ENCODE results near the gene LTC4S.
"Not testable (repeated sequence)": the region's sequence is repeated elsewhere in the genome, so short reads cannot be mapped to it uniquely, and the experiment has no call there.

The LTC4S gene

DNA sequence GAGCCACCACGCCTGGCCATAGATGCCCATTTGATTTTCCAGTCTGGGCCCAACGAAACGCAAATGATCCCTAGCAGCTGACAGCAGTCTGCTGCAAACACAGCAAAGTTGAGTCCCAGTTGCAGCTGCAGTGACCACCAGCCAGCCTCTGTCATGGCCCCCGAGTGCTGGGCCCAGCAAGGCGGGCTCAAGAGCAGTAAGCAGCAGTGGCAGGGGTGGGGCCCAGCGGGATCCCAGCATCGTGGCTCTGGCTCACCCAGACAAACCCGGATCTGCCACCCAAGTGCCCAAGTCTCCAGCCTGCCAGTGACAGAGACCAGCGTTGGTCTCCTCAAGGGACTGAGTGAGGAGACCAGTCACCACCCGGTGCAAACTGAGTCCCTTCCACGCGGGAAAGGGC, 6.9 kb upstream of the LTC4S start:
- Histone ChIP-seq H3K9ac (ENCODE audit: low read length) (no peak overlapping the region), H3K79me2 (ENCODE audit: control insufficient read depth, insufficient read depth, low read length) (no peaks in the 10 kb centered on the region), H2AK5ac (ENCODE audit: low read length) (no peak overlapping the region), H3K4me2 (ENCODE audit: low read length) (no peak overlapping the region), H3K27ac (ENCODE audit: low read depth, low read length) (no peak overlapping the region), H3K27me3 (ENCODE audit: insufficient read depth, low read length, poor library complexity) (no peaks in the 10 kb centered on the region), H4K8ac (ENCODE audit: low read depth, low read length) (no peak overlapping the region), H3K79me1 (ENCODE audit: low read length) (no peaks in the 10 kb centered on the region), H3K56ac (ENCODE audit: low read length) (no peak overlapping the region), H4K5ac (ENCODE audit: low read length) (no peak overlapping the region), H2BK15ac (replicated peaks; ENCODE audit: low read depth) (no peak overlapping the region), H3K4me3 (ENCODE audit: low read length) (no peak overlapping the region), H3K23ac (ENCODE audit: low read length) (no peak overlapping the region), H3K4me1 (ENCODE audit: control insufficient read depth, low read depth, low read length) (no peaks in the 10 kb centered on the region), H2BK5ac (ENCODE audit: low read length) (no peak overlapping the region), H3K18ac (ENCODE audit: low read length) (no peak overlapping the region), H3K36me3 (ENCODE audit: control insufficient read depth, insufficient read depth, low read length) (no peaks in the 10 kb centered on the region), H2BK120ac (ENCODE audit: low read depth, low read length) (no peak overlapping the region), H3K4ac (ENCODE audit: low read depth, low read length) (no peak overlapping the region)
- no peak for DNase-seq
- no CpG with 5 or more reads among the region's 12 CpGs for WGBS (ENCODE audit: extremely low coverage, insufficient coverage, low lambda C conversion rate)

DNA sequence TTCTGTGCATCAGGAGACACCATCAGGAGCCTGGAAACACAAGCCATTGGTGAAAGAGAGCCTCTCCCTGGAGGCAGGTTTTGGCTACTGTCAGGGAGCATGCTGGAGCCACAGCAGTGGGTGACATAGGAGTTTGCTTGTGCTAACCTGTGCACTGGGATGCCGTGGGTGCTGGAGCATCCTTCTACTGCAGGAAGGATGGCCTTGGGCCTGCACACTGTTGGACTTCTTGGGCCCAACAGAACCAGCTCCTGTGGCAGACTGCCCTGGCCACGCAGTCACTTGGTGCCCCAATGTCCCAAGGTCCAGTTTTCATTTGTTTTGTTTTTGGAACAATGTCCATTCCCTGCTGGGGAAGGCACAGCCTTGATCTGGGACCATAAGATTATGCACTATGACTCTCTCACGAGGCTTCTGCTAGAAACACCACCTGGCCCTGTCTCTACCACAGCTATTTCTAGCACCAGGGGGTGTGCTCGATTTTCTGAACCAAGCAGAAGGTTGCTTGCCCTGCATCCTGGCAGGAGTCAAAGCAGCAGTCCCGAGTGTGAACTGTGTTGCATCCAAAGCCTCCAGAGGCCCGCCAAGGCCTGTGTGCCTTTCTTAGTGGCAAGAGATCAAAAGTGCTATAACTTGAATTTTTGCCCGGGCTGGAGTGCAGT, 5.5 kb upstream of the LTC4S start:
- Histone ChIP-seq H3K79me1 (ENCODE audit: low read length) (no peaks in the 10 kb centered on the region), H3K79me2 (ENCODE audit: control insufficient read depth, insufficient read depth, low read length) (no peaks in the 10 kb centered on the region), H3K27ac (ENCODE audit: low read depth, low read length) (no peak overlapping the region), H3K27me3 (ENCODE audit: insufficient read depth, low read length, poor library complexity) (no peaks in the 10 kb centered on the region), H3K56ac (ENCODE audit: low read length) (no peak overlapping the region), H3K9ac (ENCODE audit: low read length) (no peak overlapping the region), H2BK15ac (replicated peaks; ENCODE audit: low read depth) (no peak overlapping the region), H2BK5ac (ENCODE audit: low read length) (no peak overlapping the region), H2AK5ac (ENCODE audit: low read length) (no peak overlapping the region), H3K23ac (ENCODE audit: low read length) (no peak overlapping the region), H3K36me3 (ENCODE audit: control insufficient read depth, insufficient read depth, low read length) (no peaks in the 10 kb centered on the region), H3K4me2 (ENCODE audit: low read length) (no peak overlapping the region), H3K18ac (ENCODE audit: low read length) (no peak overlapping the region), H4K8ac (ENCODE audit: low read depth, low read length) (no peak overlapping the region), H4K5ac (ENCODE audit: low read length) (no peak overlapping the region), H3K4ac (ENCODE audit: low read depth, low read length) (no peak overlapping the region), H3K4me1 (ENCODE audit: control insufficient read depth, low read depth, low read length) (no peaks in the 10 kb centered on the region), H3K4me3 (ENCODE audit: low read length) (no peak overlapping the region), H2BK120ac (ENCODE audit: low read depth, low read length) (no peak overlapping the region)
- WGBS (ENCODE audit: extremely low coverage, insufficient coverage, low lambda C conversion rate): no CpG with 5 or more reads among the region's 7 CpGs
- no peak for DNase-seq

DNA sequence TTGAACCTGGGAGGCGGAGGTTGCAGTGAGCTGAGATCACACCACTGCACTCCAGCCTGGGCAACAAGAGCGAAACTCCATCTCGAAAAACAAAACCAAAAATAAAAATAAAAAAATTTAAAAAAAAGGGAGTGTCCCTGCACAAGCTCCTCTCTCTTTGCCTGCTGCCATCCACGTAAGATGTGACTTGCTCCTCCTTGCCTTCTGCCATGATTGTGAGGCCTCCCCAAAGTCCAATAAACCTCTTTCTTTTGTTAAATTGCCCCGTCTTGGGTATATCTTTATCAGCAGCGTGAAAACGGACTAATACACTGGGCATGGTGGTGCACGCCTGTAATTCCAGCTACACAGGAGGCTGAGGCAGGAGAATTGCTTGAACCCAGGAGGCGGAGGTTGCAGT, 4.5 kb upstream of the LTC4S start:
- not testable (repeated sequence) for H3K27me3 ChIP-seq (ENCODE audit: insufficient read depth, low read length, poor library complexity); H3K4me2 ChIP-seq (ENCODE audit: low read length); H3K23ac ChIP-seq (ENCODE audit: low read length); H3K18ac ChIP-seq (ENCODE audit: low read length); H2BK5ac ChIP-seq (ENCODE audit: low read length); H3K56ac ChIP-seq (ENCODE audit: low read length); H3K27ac ChIP-seq (ENCODE audit: low read depth, low read length); H3K36me3 ChIP-seq (ENCODE audit: control insufficient read depth, insufficient read depth, low read length); H2BK120ac ChIP-seq (ENCODE audit: low read depth, low read length); H3K79me1 ChIP-seq (ENCODE audit: low read length); H2BK15ac ChIP-seq (replicated peaks; ENCODE audit: low read depth); H4K8ac ChIP-seq (ENCODE audit: low read depth, low read length); H3K9ac ChIP-seq (ENCODE audit: low read length); H3K4me1 ChIP-seq (ENCODE audit: control insufficient read depth, low read depth, low read length); DNase-seq; H3K4ac ChIP-seq (ENCODE audit: low read depth, low read length); H2AK5ac ChIP-seq (ENCODE audit: low read length); H4K5ac ChIP-seq (ENCODE audit: low read length); H3K4me3 ChIP-seq (ENCODE audit: low read length); H3K79me2 ChIP-seq (ENCODE audit: control insufficient read depth, insufficient read depth, low read length)
- WGBS (ENCODE audit: extremely low coverage, insufficient coverage, low lambda C conversion rate): no CpG with 5 or more reads among the region's 9 CpGs

DNA sequence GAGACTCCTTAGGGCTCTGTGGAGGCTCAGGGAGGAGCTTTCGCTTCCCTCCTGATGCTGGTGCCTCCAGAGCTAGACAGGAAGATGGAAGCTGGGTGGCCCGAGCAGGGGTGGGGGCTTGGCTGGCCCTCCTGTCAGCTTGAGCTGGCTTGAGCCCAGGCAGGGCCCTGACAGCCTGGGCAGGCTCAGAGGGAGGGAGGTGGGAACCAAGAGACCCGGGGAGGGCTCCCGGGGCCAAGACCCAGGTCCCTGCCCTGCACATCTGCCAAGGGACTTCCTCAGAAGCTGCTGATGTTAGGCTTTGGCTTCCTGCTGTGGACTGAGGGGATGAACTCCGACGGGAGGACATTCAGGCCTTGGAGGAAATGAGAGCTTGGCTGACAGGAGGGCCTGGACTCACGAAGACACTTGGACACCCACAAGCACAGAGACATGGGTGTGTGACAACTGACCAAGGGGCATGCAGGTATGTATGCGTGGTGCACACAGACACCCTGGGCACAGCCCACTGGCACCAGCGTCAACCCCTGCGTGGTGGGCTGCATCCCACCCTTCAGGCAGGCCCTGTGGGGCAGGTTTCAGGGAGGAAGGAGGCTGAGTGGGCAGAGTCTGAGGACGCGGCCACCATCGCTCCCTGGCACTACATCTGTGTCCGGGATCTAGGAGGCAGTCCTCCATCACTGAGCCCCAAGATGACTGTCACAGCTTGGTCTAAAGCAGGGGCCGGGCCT, 1.7 kb upstream of the LTC4S start:
- H3K27me3 ChIP-seq (ENCODE audit: insufficient read depth, low read length, poor library complexity): no peaks in the 10 kb centered on the region
- no peak overlapping the region for H4K8ac ChIP-seq (ENCODE audit: low read depth, low read length)
- no peak overlapping the region for H3K18ac ChIP-seq (ENCODE audit: low read length)
- WGBS (ENCODE audit: extremely low coverage, insufficient coverage, low lambda C conversion rate): no CpG with 5 or more reads among the region's 15 CpGs
- no peak overlapping the region for H3K9ac ChIP-seq (ENCODE audit: low read length)
- no peak overlapping the region for H2BK5ac ChIP-seq (ENCODE audit: low read length)
- no peak overlapping the region for H3K4me2 ChIP-seq (ENCODE audit: low read length)
- no peak overlapping the region for H3K4ac ChIP-seq (ENCODE audit: low read depth, low read length)
- no peak for DNase-seq
- no peak overlapping the region for H3K27ac ChIP-seq (ENCODE audit: low read depth, low read length)
- H3K4me1 ChIP-seq (ENCODE audit: control insufficient read depth, low read depth, low read length): no peaks in the 10 kb centered on the region
- H3K79me2 ChIP-seq (ENCODE audit: control insufficient read depth, insufficient read depth, low read length): no peaks in the 10 kb centered on the region
- H3K4me3 ChIP-seq (ENCODE audit: low read length): no peak overlapping the region
- H3K56ac ChIP-seq (ENCODE audit: low read length): no peak overlapping the region
- no peak overlapping the region for H2BK15ac ChIP-seq (replicated peaks; ENCODE audit: low read depth)
- no peak overlapping the region for H4K5ac ChIP-seq (ENCODE audit: low read length)
- H2AK5ac ChIP-seq (ENCODE audit: low read length): no peak overlapping the region
- H3K36me3 ChIP-seq (ENCODE audit: control insufficient read depth, insufficient read depth, low read length): no peaks in the 10 kb centered on the region
- no peak overlapping the region for H2BK120ac ChIP-seq (ENCODE audit: low read depth, low read length)
- H3K79me1 ChIP-seq (ENCODE audit: low read length): no peaks in the 10 kb centered on the region
- no peak overlapping the region for H3K23ac ChIP-seq (ENCODE audit: low read length)

DNA sequence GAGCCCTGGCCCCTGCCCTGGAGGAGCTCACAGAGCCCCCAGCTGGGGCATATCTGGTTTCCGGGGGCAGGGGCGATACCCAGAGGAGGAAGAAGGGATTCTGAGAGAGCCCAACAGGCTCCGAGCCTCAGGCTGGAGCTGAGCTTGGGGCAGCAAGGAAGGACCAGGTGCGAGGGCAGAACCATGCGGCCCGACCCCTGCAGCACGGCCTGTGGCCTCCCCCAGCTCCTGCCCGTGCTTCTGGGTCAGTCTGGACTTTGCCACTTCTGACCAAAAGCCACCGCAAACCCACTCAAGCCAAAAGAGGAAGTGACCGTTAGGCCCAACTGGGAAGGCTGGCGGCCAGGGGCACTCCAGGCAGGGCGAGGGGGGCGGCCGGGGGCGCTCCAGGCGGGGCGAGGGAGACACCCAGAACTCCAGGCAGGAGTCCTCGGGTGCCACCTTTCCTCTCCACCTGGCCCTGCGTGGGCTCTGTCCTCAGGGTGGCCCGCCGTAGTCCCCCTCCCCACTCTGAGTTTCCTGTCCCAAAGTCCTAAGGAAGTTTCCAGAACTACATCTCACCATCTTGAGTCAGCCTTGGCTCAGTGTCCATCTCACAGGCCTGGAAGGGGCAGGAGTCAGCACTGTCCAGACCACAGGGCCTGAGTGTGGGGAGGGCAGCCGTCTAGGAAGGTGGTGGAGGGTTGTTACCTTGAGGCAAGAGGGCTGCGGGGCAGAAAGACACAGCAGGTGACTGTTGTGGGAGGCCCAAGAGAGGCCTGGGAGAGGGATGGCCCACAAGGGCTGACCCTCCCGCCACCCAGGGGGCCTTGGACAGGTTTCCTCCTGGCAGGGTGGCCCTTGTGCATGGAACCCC, 946 bp upstream of the LTC4S start:
- Histone ChIP-seq H2BK120ac (ENCODE audit: low read depth, low read length) (no peak overlapping the region), H4K8ac (ENCODE audit: low read depth, low read length) (no peak overlapping the region), H3K4me2 (ENCODE audit: low read length) (no peak overlapping the region), H4K5ac (ENCODE audit: low read length) (no peak overlapping the region), H3K27me3 (ENCODE audit: insufficient read depth, low read length, poor library complexity) (no peaks in the 10 kb centered on the region), H2BK5ac (ENCODE audit: low read length) (no peak overlapping the region), H3K4me3 (ENCODE audit: low read length) (no peak overlapping the region), H3K79me1 (ENCODE audit: low read length) (no peaks in the 10 kb centered on the region), H3K9ac (ENCODE audit: low read length) (no peak overlapping the region), H3K4ac (ENCODE audit: low read depth, low read length) (no peak overlapping the region), H2BK15ac (replicated peaks; ENCODE audit: low read depth) (no peak overlapping the region), H3K4me1 (ENCODE audit: control insufficient read depth, low read depth, low read length) (no peaks in the 10 kb centered on the region), H3K27ac (ENCODE audit: low read depth, low read length) (no peak overlapping the region), H2AK5ac (ENCODE audit: low read length) (no peak overlapping the region), H3K18ac (ENCODE audit: low read length) (no peak overlapping the region), H3K79me2 (ENCODE audit: control insufficient read depth, insufficient read depth, low read length) (no peaks in the 10 kb centered on the region), H3K23ac (ENCODE audit: low read length) (no peak overlapping the region), H3K36me3 (ENCODE audit: control insufficient read depth, insufficient read depth, low read length) (no peaks in the 10 kb centered on the region), H3K56ac (ENCODE audit: low read length) (no peak overlapping the region)
- no CpG with 5 or more reads among the region's 24 CpGs for WGBS (ENCODE audit: extremely low coverage, insufficient coverage, low lambda C conversion rate)
- DNase-seq: no peak

All from mesendoderm (in vitro differentiated cells).